Measurements from ENCODE around the gene CLMN. TPM values are rescaled to one million over a fixed set of nuclear protein-coding genes. Genes with fewer than 3 reads are reported as not detected.

The CLMN gene
- polyA plus RNA-seq, 2 donors, result 1.6 to 2.3 TPM

GRCh38 chr14:95253039-95253630, 66.6 kb downstream of the CLMN start:
- H3K4me3 ChIP-seq (ENCODE audit: low read depth in 1 of 2, low read length in 2 of 2), result no peak overlapping the region
- H3K27ac ChIP-seq (ENCODE audit: low read depth in 2 of 2, low read length in 1 of 2), result no peak overlapping the region
- WGBS, 2 donors, result 86 to 87% methylated on average over 6 of the region's 6 CpGs
- H3K4me1 ChIP-seq (ENCODE audit: control insufficient read depth in 2 of 2, insufficient read depth in 2 of 2, low read length in 1 of 2), result peaks cover 3 to 22% of the 10 kb centered on the region in 2 donors
- H3K36me3 ChIP-seq (ENCODE audit: control insufficient read depth in 2 of 2, insufficient read depth in 2 of 2, low read length in 1 of 2), result no peaks in the 10 kb centered on the region
- no peaks in the 10 kb centered on the region for H3K9me3 ChIP-seq (ENCODE audit: control insufficient read depth in 2 of 2, insufficient read depth in 1 of 2, low read depth in 1 of 2, low read length in 1 of 2)
- no peaks in the 10 kb centered on the region for H3K27me3 ChIP-seq (ENCODE audit: control insufficient read depth in 1 of 2, insufficient read depth in 2 of 2, low read length in 2 of 2)

DNA sequence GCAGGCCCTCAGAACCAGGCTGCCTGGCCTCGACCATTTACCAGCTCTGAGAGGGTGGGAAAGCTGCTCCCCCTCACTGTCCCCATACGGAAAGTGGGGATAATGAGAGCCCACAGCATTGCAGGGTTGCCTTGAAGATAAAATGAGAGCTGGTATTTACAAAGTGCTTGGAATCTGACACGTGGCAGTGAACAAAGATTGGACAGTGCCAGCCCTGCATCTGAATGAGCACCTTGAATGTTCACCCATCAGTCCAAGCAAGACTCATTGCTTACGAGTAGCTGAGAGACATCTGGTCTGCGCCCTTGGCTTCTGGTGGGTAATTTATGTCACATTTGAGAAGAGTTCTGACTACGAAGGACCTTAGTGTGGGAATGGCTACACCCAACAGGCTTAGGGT, 67.5 kb downstream of the CLMN start:
- Histone ChIP-seq H3K27ac (ENCODE audit: low read depth in 2 of 2, low read length in 1 of 2) (peak overlapping the region in 1 of 2 donors; percentile 47), H3K9me3 (ENCODE audit: control insufficient read depth in 2 of 2, insufficient read depth in 1 of 2, low read depth in 1 of 2, low read length in 1 of 2) (no peaks in the 10 kb centered on the region), H3K27me3 (ENCODE audit: control insufficient read depth in 1 of 2, insufficient read depth in 2 of 2, low read length in 2 of 2) (no peaks in the 10 kb centered on the region), H3K36me3 (ENCODE audit: control insufficient read depth in 2 of 2, insufficient read depth in 2 of 2, low read length in 1 of 2) (no peaks in the 10 kb centered on the region), H3K4me3 (ENCODE audit: low read depth in 1 of 2, low read length in 2 of 2) (no peak overlapping the region), H3K4me1 (ENCODE audit: control insufficient read depth in 2 of 2, insufficient read depth in 2 of 2, low read length in 1 of 2) (peaks cover 3 to 21% of the 10 kb centered on the region in 2 donors)
- WGBS, 2 donors, result 77 to 86% methylated on average over 6 of the region's 6 CpGs

- 81 to 82% methylated on average over 7 of the region's 7 CpGs for WGBS, 2 donors
- no peaks in the 10 kb centered on the region for H3K9me3 ChIP-seq (ENCODE audit: control insufficient read depth in 2 of 2, insufficient read depth in 1 of 2, low read depth in 1 of 2, low read length in 1 of 2)
- peaks cover 3 to 15% of the 10 kb centered on the region in 2 donors for H3K4me1 ChIP-seq (ENCODE audit: control insufficient read depth in 2 of 2, insufficient read depth in 2 of 2, low read length in 1 of 2)
- no peak overlapping the region for H3K4me3 ChIP-seq (ENCODE audit: low read depth in 1 of 2, low read length in 2 of 2)
- no peaks in the 10 kb centered on the region for H3K27me3 ChIP-seq (ENCODE audit: control insufficient read depth in 1 of 2, insufficient read depth in 2 of 2, low read length in 2 of 2)
- H3K36me3 ChIP-seq (ENCODE audit: control insufficient read depth in 2 of 2, insufficient read depth in 2 of 2, low read length in 1 of 2), result no peaks in the 10 kb centered on the region
- H3K27ac ChIP-seq (ENCODE audit: low read depth in 2 of 2, low read length in 1 of 2), result no peak overlapping the region
Measured at GRCh38 chr14:95250936-95251335, 68.8 kb downstream of the CLMN start.

DNA sequence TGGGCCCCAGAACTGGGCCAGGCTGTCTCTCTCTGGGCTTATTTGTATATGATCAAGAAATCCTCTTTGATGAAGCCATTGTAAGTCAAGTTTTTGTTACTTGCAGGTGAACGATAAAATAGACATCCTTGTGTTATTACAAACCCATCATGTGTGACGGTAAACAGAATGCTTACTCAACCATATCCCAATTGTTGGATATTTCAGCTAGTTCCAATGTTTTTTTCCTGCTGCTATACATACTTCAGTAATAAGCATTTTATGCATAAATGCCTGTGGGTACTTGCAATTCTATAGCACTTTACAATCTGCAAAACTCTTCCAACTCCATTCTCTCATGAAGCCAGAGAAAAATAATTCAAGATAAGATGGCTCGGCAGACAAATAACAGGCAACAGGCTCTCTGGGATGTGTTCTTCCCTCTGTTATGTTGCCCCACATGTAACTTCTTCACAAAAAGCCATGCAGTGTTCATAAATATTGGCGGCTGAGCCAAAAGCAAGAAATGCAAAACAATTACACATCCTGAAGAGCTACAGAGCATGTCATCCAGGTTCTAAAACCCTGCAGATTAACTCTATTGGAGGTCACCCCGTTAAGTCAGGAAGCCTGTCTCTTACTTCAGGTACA, 69.5 kb downstream of the CLMN start:
- Histone ChIP-seq H3K36me3 (ENCODE audit: control insufficient read depth in 2 of 2, insufficient read depth in 2 of 2, low read length in 1 of 2) (no peaks in the 10 kb centered on the region), H3K27ac (ENCODE audit: low read depth in 2 of 2, low read length in 1 of 2) (no peak overlapping the region)
- WGBS, 2 donors, result 47 to 59% methylated on average over 5 of the region's 5 CpGs

DNA sequence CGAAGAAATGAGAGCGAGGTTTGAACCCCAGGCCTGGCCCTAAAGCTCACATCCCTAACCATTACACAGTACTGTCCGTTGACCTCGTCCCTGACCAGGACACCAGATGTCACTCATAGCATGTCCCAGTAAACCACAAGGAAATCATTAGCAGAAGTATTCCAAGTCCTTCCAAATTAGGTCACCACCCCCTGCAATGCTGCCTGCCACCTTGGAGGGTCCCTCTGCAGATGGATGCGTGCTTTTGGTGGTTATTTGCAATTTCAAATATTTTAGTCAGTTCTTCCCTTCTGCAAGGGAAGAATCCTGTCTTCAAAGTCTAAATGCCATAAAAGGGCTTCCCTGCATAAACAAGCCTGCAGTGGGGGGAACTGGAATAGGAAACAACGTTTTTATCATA, 71.3 kb downstream of the CLMN start:
- no peak overlapping the region for H3K27ac ChIP-seq (ENCODE audit: low read depth in 2 of 2, low read length in 1 of 2)
- H3K9me3 ChIP-seq (ENCODE audit: control insufficient read depth in 2 of 2, insufficient read depth in 1 of 2, low read depth in 1 of 2, low read length in 1 of 2), result no peaks in the 10 kb centered on the region
- H3K4me1 ChIP-seq (ENCODE audit: control insufficient read depth in 2 of 2, insufficient read depth in 2 of 2, low read length in 1 of 2), result peaks cover 3 to 10% of the 10 kb centered on the region in 2 donors
- H3K36me3 ChIP-seq (ENCODE audit: control insufficient read depth in 2 of 2, insufficient read depth in 2 of 2, low read length in 1 of 2), result no peaks in the 10 kb centered on the region
- no peaks in the 10 kb centered on the region for H3K27me3 ChIP-seq (ENCODE audit: control insufficient read depth in 1 of 2, insufficient read depth in 2 of 2, low read length in 2 of 2)
- WGBS, 2 donors, result 63 to 64% methylated on average over 6 of the region's 6 CpGs
- no peak overlapping the region for H3K4me3 ChIP-seq (ENCODE audit: low read depth in 1 of 2, low read length in 2 of 2)

More for the DNA sequence above, 69.5 kb downstream of the CLMN start:
- Histone ChIP-seq H3K4me1 (ENCODE audit: control insufficient read depth in 2 of 2, insufficient read depth in 2 of 2, low read length in 1 of 2) (peaks cover 3 to 15% of the 10 kb centered on the region in 2 donors), H3K9me3 (ENCODE audit: control insufficient read depth in 2 of 2, insufficient read depth in 1 of 2, low read depth in 1 of 2, low read length in 1 of 2) (no peaks in the 10 kb centered on the region), H3K4me3 (ENCODE audit: low read depth in 1 of 2, low read length in 2 of 2) (no peak overlapping the region), H3K27me3 (ENCODE audit: control insufficient read depth in 1 of 2, insufficient read depth in 2 of 2, low read length in 2 of 2) (no peaks in the 10 kb centered on the region)

DNA sequence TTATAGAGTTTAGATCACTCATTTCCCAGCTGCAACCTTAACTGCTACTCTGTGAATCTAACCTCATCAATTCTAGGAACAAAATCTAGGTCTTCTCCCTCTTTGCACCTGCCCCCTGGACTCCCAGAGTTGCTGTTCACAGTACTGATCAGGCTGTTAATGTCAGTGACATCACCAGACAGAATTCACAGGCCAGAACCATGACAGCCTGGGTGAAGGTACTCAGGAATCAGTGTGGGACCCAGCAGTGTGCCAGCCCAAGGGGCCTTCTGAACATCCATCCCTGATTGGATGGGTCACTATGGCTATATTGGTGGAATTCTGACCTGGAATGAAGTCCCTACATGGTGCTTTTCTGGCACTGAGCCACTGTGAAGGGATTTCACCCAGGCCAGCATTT, 72.8 kb downstream of the CLMN start:
- no peaks in the 10 kb centered on the region for H3K9me3 ChIP-seq (ENCODE audit: control insufficient read depth in 2 of 2, insufficient read depth in 1 of 2, low read depth in 1 of 2, low read length in 1 of 2)
- no peaks in the 10 kb centered on the region for H3K36me3 ChIP-seq (ENCODE audit: control insufficient read depth in 2 of 2, insufficient read depth in 2 of 2, low read length in 1 of 2)
- no peaks in the 10 kb centered on the region for H3K27me3 ChIP-seq (ENCODE audit: control insufficient read depth in 1 of 2, insufficient read depth in 2 of 2, low read length in 2 of 2)
- no peak overlapping the region for H3K27ac ChIP-seq (ENCODE audit: low read depth in 2 of 2, low read length in 1 of 2)
- no peak overlapping the region for H3K4me3 ChIP-seq (ENCODE audit: low read depth in 1 of 2, low read length in 2 of 2)
- peaks cover 0 to 5% of the 10 kb centered on the region in 2 donors for H3K4me1 ChIP-seq (ENCODE audit: control insufficient read depth in 2 of 2, insufficient read depth in 2 of 2, low read length in 1 of 2)

- Histone ChIP-seq H3K4me1 (ENCODE audit: control insufficient read depth in 2 of 2, insufficient read depth in 2 of 2, low read length in 1 of 2) (peaks cover 0 to 4% of the 10 kb centered on the region in 2 donors), H3K27ac (ENCODE audit: low read depth in 2 of 2, low read length in 1 of 2) (no peak overlapping the region), H3K36me3 (ENCODE audit: control insufficient read depth in 2 of 2, insufficient read depth in 2 of 2, low read length in 1 of 2) (no peaks in the 10 kb centered on the region), H3K4me3 (ENCODE audit: low read depth in 1 of 2, low read length in 2 of 2) (no peak overlapping the region), H3K9me3 (ENCODE audit: control insufficient read depth in 2 of 2, insufficient read depth in 1 of 2, low read depth in 1 of 2, low read length in 1 of 2) (no peaks in the 10 kb centered on the region), H3K27me3 (ENCODE audit: control insufficient read depth in 1 of 2, insufficient read depth in 2 of 2, low read length in 2 of 2) (no peaks in the 10 kb centered on the region)
- 94 to 98% methylated on average over 2 of the region's 2 CpGs for WGBS, 2 donors
Measured at GRCh38 chr14:95245334-95245733, 74.4 kb downstream of the CLMN start.

- WGBS, 2 donors, result 92 to 97% methylated on average over 3 of the region's 3 CpGs
Measured at GRCh38 chr14:95244587-95244986, 75.1 kb downstream of the CLMN start.

DNA sequence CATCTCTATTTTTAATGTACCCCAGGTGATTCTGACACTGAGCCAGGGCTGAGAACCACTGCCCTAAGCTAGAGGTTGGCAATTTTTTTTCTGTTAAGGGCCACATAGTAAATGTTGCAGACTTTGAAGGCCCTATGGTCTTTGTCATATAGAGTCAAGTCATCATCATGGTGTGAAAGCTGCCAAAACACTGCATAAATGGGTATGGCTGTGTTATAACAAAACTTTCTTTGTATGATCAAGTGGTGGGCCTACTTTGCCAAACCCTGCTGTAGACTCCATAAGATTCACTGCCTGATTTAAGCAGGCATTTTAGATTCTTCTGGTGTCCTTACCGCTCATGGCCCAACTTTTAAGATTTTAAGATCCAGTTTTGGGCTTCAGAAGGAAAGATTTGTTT, 76.8 kb downstream of the CLMN start:
- no peaks in the 10 kb centered on the region for H3K9me3 ChIP-seq (ENCODE audit: control insufficient read depth in 2 of 2, insufficient read depth in 1 of 2, low read depth in 1 of 2, low read length in 1 of 2)
- 96 to 100% methylated on average over 1 of the region's 1 CpG for WGBS, 2 donors
- H3K27me3 ChIP-seq (ENCODE audit: control insufficient read depth in 1 of 2, insufficient read depth in 2 of 2, low read length in 2 of 2), result no peaks in the 10 kb centered on the region
- no peak overlapping the region for H3K4me3 ChIP-seq (ENCODE audit: low read depth in 1 of 2, low read length in 2 of 2)
- no peaks in the 10 kb centered on the region for H3K36me3 ChIP-seq (ENCODE audit: control insufficient read depth in 2 of 2, insufficient read depth in 2 of 2, low read length in 1 of 2)
- peaks cover 0 to 2% of the 10 kb centered on the region in 2 donors for H3K4me1 ChIP-seq (ENCODE audit: control insufficient read depth in 2 of 2, insufficient read depth in 2 of 2, low read length in 1 of 2)
- no peak overlapping the region for H3K27ac ChIP-seq (ENCODE audit: low read depth in 2 of 2, low read length in 1 of 2)

More at GRCh38 chr14:95244587-95244986, 75.1 kb downstream of the CLMN start:
- H3K27ac ChIP-seq (ENCODE audit: low read depth in 2 of 2, low read length in 1 of 2), result no peak overlapping the region
- H3K4me3 ChIP-seq (ENCODE audit: low read depth in 1 of 2, low read length in 2 of 2), result no peak overlapping the region
- peaks cover 0 to 2% of the 10 kb centered on the region in 2 donors for H3K4me1 ChIP-seq (ENCODE audit: control insufficient read depth in 2 of 2, insufficient read depth in 2 of 2, low read length in 1 of 2)
- no peaks in the 10 kb centered on the region for H3K9me3 ChIP-seq (ENCODE audit: control insufficient read depth in 2 of 2, insufficient read depth in 1 of 2, low read depth in 1 of 2, low read length in 1 of 2)
- no peaks in the 10 kb centered on the region for H3K36me3 ChIP-seq (ENCODE audit: control insufficient read depth in 2 of 2, insufficient read depth in 2 of 2, low read length in 1 of 2)
- no peaks in the 10 kb centered on the region for H3K27me3 ChIP-seq (ENCODE audit: control insufficient read depth in 1 of 2, insufficient read depth in 2 of 2, low read length in 2 of 2)

Data from esophagus (tissue), 2 donors.